LNCAP (cell line): ENCODE data around the gene SMOC1.
A peak's percentile ranks its signal among the peaks of the same experiment; 100 is the strongest.

Experiments used
- TF ChIP-seq, protein P1 (sequence below): fragments of 450-650 bp; IDR thresholded peaks from 2 replicates; pipeline ENCODE4 v1.5.1; 2017; ENCODE audit warnings: mild to moderate bottlenecking

The SMOC1 gene

DNA sequence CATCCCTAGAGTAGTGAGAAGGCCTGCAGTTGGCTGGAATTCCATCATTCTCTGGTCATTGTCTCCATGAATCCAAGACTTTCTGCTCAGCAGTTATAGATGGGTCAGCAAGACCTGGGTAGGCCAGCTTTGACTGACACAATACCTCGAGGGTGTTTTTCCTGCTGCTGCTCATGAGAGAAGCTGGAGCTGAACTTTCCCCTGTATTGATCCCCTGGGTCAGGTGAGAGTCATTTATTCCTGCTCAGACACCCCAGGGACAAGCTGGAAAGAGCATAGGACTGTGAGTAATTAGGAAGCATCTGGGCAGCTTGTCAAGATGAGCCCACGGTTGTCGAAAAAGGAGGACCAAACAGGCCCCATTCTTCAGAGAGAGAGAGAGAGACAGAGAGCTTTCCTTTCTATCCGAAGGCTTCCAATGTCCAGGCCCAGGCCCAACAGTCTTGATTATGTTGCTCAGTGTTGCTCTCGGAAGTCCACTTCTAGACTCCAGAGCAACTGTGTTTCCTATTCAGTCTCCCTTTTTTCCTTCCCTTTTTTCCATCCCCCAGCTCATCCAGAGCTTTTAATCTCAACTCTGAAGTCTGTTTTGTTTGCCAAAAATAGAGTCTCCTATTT is 178.4 kb downstream of the SMOC1 start:
- TF ChIP-seq, protein P1, sequence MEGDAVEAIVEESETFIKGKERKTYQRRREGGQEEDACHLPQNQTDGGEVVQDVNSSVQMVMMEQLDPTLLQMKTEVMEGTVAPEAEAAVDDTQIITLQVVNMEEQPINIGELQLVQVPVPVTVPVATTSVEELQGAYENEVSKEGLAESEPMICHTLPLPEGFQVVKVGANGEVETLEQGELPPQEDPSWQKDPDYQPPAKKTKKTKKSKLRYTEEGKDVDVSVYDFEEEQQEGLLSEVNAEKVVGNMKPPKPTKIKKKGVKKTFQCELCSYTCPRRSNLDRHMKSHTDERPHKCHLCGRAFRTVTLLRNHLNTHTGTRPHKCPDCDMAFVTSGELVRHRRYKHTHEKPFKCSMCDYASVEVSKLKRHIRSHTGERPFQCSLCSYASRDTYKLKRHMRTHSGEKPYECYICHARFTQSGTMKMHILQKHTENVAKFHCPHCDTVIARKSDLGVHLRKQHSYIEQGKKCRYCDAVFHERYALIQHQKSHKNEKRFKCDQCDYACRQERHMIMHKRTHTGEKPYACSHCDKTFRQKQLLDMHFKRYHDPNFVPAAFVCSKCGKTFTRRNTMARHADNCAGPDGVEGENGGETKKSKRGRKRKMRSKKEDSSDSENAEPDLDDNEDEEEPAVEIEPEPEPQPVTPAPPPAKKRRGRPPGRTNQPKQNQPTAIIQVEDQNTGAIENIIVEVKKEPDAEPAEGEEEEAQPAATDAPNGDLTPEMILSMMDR = no peak

DNA sequence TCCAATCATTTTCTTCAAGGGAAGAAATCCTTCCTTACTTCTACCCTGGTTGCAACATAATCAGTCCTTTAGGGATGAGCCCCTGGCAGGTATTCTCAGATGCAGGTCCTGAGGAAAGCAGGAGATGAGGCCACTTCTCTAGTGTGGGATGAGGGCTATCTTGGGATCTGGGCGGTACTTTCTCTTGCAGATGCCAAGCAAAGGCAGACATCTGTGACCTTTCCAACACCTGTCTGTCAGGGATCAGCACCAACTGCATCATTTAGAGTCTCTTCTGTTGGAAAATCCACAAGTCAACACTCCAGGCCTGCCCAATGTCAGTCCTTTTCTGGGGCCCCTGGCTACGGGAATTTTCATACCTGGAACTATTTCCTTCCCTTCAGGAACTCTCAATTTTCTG is 180.3 kb downstream of the SMOC1 start:
- TF ChIP-seq, protein P1 = no peak

DNA sequence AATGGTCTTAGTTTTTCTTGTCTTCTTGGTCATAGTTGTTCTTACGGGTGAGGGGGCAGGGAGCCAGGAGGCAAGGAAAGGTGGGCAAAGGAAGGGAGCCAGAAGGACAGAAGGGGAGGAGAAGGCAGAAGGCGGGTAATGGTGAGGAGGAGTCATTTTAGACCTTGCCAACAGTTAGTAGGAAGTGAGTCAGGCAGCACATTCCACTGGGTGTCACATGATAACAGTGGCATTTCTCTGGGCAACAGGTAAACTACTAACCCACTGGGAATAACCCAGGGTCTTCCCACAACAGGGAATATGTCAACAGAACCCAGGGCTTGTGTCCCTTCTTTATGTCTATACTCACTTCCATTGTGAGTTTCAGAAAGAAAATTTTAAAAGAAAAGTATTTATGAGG is 181.9 kb downstream of the SMOC1 start:
- TF ChIP-seq, protein P1 = no peak

DNA sequence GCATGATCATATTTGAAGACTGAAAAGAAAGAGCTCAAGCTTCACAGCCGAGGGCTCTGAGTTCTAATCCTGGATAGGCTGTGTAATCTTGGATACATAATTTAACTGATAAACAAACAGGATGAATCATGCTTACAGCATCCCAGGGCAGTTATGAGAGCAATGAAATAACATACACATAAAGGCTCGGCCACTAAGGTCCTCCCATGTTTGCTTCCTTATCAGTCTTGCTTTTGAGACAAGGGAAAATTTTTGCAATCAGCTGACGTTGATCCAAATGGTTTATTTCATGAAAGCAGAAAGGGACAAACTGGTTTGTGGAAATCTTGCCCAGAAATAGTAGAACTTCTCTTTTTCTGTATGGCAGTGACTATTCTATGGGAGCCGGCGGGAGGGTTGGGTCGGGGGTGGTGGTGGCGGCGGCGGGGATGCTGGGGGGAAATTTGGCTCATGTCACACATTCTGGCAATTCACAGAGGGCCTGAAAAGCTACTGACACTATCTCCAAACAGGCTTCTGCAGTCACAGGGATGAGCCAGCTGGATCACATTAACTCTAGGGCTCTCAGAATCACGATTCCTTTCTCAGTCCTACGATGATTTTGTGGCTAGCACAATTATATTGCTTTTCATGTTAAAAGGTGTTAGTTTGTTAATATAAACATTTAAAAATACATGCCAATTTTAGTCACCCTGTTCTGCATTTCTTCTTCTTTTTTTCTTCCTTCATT is 185.1 kb downstream of the SMOC1 start:
- TF ChIP-seq, protein P1 = no peak

DNA sequence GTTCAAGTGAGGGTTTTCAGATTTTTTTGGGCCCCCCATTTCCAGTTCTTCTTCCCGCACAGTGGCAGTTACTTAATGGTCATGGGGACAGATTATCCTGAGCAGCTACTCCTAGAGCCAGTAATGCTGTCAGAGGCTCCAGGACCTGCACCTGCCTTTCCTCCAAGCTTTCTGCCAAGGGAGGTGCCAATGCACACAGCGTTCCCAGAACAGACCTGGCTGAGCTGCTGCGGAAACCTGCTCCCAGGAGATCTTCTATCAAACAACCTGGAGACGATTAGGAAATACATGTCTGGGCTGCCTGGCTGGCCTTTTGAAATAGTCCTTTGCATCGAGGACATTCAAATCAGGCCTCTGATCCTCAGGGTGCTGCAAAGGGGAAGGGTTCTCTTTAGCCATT is 188.6 kb downstream of the SMOC1 start:
- TF ChIP-seq, protein P1 = no peak

DNA sequence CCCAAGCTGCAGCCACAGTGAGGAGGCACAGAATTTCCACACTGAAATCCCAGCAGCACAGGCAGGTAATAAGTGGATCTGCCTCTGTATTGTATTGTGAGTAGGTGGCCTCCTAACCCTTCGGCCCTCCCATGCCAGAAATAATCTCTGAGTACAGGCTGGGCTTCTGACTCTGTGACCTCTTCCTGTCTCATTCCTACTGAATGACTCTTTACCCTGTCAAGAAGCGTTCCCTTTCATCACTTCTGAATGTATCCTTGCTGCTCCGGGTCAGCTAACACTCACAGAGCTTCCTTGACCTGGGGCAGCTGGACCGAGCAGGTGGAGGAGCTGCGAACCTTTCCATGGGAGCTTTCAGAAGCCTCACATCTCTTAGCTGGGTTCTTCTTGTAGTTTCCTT is 190.0 kb downstream of the SMOC1 start:
- TF ChIP-seq, protein P1 = no peak

DNA sequence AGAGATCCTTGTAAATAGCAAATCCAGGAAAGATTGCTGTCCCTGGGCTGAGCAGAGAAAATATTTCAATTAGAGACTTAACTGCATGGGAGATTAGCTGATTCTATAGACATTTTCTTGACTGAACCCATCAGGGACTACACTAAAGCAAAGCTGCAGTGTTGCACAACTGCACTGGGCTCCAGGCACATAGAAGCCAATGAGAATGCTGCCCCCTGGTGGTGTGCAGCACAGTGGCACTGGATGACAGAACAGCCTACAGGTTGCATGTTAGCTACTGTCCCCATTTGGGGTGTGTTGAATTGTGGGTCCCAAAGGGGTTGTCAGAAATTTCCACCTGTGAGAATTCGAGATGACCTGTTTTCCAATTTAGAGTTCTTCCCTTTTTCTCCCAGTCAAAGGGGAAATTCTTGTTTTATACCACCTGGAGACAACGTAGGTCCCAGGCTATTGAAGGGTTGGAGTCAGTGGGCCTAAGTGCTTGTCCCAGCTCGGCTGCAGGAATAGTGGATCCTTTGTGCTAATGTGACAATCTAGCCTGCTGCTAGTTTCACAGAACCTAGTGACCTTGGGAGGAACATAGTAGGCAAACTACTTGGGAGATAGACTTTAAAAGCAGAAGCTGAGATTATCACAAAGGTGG is 194.8 kb downstream of the SMOC1 start:
- TF ChIP-seq, protein P1 = peak; percentile 96
